OCI-LY3 (cell line): ENCODE results near the gene PPP2R2C.

Source experiments
- CTCF ChIP-seq: fragments of 200-600, 300-600 bp; sonication (generic); IDR thresholded peaks from 2 replicates; pipeline ENCODE4 v1.5.1; 2014; ENCODE audit warnings: antibody characterized with exemption, low read length, low read depth
- EZH2phosphoT487 ChIP-seq: fragments of 200-600 bp; shearing (Covaris generic); IDR thresholded peaks from 2 replicates; pipeline ENCODE4 v1.6.1; 2018; ENCODE audit warnings: antibody characterized with exemption, mixed run types, low read depth

- TF ChIP-seq CTCF, result no peak
- no peak for TF ChIP-seq EZH2phosphoT487
Observed at GRCh38 chr4:6408263-6408662, 64.2 kb downstream of the PPP2R2C start.
